Measurements from ENCODE around the gene CLDN2.

CLDN2 gene

DNA sequence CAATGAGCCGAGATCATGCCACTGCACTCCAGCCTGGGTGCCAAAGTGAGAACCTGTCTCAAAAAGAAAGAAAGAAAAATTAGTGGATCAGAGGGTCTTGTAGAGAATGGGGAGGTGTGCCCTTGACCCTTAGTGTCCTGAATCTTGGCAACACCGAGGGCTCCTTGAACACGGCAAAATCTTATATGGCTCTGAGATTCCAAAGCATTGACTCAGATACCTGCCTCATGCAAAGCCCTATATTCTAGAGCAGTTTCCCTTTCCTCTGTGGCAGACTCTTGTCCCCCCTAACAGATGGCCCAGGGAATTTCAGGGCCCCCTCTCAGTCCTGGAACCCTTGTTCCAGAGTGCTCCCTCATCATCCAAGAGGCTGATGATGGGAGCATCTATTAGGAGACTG, 6.8 kb downstream of the CLDN2 start:
- no peak for DNase-seq

DNA sequence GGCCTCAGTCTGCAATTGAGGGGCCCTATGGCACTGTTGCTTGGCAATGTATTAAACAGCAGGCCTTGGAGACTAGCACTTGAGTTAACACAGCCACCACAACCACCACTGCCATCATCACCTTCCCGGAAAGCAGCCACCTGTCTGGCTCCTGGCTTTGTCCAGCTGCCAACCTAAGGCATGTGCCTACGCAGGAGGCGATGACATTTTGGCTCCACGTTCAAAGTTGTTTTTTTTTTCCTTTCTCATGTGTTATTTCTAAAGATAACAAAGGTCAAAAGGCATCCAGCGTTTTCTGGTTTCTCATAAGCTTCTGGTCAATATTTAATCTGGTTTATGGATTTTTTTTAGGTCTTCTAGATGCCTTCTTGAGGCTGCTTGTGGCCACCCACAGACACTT, 7.5 kb downstream of the CLDN2 start:
- no peak for DNase-seq

DNA sequence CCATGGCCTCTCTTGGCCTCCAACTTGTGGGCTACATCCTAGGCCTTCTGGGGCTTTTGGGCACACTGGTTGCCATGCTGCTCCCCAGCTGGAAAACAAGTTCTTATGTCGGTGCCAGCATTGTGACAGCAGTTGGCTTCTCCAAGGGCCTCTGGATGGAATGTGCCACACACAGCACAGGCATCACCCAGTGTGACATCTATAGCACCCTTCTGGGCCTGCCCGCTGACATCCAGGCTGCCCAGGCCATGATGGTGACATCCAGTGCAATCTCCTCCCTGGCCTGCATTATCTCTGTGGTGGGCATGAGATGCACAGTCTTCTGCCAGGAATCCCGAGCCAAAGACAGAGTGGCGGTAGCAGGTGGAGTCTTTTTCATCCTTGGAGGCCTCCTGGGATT, 8.0 kb downstream of the CLDN2 start:
- no peak for DNase-seq

DNA sequence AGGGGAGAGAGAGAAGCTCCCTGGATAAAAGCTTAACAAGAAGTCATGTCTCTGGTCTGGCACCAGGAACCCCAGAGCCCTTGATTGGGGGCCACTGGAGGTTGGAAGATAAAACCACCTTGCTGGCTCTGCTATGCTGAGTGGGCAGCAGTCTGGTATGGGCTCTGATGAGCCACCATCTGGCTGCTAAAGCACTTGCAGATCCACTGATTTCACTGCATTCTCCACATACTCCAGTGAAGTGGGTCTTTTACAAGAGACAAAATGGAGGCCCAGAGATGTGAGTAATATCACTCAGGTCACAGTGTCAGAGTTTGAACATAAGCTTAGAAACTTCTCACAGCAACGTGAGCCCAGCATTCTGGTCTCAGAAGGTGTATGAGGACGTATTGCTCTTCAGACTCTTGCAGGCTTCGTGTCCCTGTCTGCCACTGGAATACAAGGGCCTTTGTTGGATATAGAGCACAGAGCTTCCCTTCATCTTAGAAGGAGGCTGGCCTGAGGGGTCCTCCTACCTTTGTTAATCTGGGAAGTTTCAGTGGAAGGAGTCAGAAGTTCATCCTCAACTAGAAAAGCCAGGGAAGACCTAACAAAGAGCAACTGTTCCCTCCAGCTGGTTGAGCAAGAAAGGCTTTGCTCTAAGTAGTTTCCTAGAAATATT, 11.8 kb downstream of the CLDN2 start:
- no peak for DNase-seq

DNA sequence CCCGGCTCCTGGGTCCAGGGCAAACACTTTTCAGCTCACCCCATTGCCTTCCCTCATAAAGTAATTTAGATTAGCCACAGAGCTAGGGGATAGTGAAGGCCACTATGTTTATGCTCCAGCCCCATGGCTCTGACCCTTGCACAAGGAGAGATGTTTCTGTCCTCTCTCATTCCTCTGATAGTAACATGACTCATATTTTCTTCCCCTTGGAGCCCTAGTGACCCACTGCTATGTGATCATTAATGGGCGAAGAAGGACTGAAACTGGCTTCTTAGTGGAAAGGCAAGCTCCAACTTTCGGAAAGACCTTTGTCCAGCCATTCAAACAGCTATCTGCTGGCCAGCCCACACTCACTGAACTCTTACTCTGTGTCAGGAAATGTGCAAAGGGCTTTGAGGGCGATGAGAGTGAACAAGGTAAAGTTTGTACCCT, 12.3 kb downstream of the CLDN2 start:
- no peak for DNase-seq

DNA sequence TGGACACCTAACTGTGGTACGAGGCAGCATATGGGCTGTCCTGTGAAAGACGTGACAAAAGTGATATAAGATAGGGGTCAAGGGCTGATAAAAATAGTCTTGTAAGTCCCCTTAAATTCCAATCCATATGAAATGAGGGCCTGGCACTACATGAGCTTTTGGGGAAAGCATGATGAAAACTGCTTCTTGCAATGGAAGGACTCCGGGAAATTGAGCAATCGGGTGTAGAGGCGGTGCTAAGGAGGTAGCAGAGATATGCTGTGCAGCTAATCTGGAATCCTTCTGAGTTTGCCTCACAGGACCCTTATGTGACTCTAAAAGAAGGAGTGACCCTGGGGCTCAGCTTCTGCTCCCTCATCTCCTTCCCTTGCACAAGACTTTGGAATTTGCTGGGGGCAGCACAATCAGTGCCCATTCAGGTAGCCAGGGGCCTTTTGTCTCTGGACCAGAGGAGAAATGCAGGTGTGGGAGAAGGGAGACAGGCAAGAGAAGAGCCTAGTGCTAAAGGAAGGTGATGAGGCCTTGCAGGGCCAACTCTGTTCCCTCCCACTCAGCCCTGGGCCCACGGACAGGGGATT, 12.8 kb downstream of the CLDN2 start:
- no peak for DNase-seq

DNA sequence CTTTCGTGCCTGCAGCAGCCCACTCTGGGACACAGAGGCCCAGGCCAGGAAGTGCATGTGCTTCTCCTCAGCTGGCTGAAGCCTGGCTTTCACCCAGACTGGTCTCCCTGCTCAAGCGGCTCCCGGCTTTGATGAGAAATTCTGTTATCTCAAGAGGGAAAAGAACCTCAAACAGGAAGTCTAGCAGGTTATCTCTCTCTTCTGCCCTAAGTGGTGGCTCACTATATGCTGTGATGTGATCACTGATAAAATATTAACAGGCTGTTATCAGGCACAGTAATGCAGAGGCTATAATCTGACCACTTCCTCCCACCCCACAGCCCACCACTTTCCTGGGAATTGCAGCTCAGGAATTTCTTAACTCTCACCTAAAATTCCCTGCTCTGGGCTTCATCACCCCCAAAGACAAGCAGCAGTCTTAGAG, 13.3 kb downstream of the CLDN2 start:
- DNase-seq: no peak

DNA sequence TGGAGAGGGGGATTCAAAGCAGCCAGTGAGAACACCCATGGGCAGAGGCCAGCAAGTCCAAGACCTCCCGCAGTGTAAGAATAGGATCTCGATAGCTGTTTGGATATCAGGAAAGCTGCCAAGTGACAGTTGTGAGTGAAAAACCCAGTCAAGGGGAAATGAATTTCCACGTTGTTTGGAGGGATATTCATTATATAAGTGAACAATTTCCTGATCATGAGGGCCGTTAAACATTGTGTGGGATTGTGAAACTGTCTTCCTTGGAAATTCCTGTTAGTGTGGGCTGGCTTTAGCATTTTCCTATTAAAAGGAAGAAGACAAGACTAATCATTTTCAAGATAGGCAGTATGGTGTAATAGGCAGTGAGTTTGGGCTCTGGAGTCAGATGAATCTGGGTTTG, 15.0 kb downstream of the CLDN2 start:
- DNase-seq: no peak

DNA sequence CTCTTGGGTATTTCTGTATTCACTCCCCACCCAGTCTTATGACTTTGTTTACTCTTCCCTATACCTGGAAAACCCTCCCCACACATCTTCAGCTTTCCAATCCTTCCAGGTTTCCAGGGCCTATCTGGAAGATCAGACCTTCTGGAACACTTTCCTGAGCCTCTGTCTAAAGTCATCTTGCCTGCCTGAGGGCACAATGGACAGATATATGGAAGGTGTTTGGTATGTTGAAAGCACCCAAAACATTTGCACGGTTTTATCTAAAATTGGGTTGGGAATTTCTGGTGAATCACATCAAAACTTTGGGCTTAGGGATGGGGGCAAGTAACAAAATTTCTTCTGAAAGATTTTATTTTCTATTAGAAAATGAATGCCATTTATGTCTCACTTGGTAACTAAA, 16.0 kb downstream of the CLDN2 start:
- no peak for DNase-seq

DNA sequence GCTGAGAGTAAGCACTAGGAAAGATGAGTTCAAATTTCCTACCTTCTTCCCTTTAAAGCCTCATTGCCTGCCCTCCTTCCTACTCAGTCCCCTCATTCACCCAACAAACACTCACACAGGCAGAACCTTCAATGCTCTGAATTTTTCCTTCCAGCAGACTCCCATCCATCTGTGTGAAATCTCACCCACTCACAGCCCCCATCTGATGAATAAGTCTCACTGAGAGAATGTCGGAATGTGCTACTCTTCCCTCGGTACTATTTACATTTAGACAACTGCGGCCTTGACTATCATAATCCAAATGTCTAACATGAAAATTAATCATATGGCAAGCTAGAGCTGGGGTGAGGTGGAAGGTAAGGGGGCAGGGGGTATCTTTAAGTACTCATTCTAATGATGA, 19.4 kb downstream of the CLDN2 start:
- DNase-seq: no peak

DNA sequence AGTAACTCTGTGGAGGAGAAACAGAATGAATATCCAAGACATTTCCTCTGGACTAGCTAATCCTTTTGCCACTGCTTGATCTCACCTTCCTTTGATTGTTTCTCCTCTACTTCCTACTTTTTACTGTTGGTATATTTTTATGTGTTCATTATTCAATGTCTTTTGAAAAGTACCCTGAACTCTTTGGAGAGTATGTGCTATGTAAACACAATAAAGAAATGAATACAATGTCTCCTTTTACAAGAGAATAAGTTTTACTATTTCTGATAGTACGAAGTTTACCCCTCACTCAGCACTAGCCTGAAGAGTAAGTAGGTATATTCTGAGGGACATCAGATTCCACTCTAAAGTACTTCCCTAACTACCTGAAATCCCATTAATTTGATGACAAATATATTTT, 19.9 kb downstream of the CLDN2 start:
- DNase-seq: no peak

DNA sequence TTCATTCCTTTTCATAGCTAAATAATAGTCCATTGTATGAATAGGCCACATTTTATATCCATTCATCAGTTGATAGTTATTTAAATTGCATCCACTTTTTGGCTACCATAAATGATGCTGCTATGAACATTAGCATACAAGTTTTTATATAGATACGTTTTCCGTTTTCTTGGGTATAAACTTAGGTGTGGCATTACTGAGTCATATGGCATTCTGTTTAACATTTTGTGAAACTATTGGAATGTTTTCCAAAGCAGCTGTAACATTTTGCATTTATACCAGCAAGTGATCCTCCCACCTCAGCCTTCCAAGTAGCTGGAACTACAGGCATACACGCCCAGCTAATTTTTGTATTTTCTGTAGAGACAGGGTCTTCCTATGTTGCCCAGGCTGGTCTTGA, 26.3 kb downstream of the CLDN2 start:
- no peak for DNase-seq

DNA sequence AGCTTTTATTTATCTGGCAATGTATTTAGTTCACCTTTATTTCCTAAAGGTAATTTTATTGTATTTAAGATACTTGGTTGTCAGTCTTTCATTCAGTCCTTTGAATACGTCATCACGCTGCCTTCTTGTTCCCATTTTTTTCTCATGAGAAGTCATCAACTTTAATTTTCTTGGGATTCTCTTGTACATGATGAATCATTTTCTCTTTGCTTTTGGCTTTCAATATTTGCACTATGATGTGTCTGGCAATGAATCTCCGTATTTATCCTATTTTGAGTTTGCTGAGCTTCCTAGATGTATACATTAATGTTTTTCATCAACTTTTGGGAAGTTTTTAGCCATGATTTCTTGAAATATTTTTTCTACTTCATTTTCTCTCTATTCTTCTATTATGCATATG, 28.4 kb downstream of the CLDN2 start:
- no peak for DNase-seq

DNA sequence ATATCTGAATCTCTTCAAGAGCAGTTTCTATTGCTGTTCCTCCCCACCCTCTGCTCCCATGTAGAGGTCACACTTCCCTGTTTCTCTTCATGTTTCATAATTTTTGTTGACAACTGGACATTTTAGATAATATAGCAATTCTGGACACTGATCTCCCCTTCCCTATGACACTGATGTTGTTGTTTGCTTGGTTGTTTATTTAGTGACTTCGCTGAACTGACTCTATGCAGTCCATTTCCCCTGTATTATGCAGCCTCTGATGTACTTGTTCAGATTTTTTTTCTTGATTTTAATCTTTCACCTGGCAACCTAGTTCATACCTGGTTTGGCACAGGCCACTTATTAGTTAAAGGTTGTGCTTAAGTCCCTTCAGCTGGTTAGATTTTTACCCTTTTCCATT, 29.2 kb downstream of the CLDN2 start:
- no peak for DNase-seq

DNA sequence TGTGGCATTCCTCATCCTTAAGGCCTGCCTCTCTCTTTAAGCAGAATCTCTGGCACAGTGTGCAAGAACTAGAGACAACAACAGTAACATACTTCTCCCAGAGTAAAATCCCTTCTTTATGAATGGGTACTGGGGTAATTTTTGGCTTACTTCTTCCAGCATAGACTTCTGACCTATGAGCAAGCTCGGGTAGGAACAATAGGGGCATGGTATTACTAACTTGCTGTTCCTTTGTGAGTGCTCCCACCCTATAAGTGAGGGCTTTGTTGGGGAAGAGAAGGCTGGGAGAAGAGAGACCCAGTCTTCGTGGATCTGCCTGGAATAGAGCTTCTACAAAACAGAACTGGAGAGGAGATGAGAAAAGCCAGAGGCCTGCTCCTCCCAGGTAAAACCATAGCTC, 30.2 kb downstream of the CLDN2 start:
- DNase-seq: no peak

DNA sequence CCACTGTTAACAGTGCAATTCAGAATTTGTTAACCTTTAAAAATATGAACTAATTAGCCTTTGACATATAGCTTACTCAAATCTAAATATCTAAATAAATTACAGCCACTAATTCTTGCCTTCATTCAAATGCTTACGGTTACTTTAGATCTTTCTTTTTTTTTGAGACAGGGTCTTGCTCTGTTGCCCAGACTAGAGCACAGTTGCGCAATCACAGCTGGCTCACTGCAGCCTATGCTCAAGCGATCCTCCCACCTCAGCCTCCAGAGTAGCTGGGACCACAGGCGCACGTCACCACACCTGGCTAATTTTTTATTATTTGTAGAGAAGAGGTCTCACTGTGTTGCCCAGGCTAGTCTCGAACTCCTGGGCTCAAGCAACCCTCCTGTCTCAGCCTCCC, 31.0 kb downstream of the CLDN2 start:
- no peak for DNase-seq

DNA sequence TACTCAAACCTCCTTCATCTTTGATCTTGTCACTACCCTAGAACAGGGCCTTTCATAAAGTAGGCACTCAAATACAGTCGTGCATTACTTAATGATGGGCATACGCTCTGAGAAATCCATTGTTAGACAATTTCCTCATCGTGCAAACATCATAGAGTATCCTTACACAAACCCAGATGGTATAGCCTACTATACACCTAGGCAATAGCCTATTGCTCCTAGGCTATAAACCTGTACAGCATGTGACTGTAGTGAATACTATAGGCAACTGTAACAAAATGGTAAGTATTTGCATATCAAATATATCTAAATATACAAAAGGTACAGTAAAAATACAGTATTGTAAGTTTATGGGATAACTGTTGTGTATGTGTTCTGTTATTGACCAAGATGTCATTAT, 31.9 kb downstream of the CLDN2 start:
- DNase-seq: no peak

DNA sequence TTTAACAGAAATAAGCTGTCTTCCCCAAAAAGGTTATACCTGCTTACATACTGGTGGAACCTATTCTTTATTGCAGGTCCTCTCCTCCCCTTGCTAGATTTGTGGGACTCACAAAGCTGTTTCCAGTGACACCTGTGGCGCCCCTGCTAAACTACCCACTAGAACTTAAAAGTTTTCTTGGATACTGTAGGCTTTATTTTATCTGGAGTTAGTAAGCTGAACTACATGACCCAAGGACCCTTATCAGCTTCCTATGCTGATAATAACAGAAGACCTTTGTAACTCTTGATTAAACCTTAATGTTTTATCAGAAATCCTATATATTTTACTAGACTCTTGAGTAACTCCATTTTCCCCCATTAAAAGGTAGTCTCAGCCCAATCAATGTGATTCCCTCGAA, 32.3 kb downstream of the CLDN2 start:
- DNase-seq: no peak

DNA sequence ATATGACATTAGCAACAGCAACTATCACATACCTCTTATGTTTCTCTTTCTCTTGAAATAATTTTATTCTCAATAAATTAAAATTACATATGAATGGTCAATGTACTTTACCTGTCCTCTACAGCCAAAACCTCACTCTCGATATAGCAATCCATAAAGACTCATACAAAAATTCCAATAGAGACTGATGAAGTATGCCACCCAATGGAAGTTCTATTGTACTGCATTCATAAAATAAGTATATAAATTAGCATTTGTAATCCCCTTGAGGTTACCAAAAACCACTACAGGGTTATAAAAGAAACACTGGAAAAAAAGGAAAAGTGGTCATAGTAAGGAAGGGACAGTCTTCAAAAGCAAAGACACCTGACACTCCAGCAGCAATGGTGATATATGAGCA, 32.8 kb downstream of the CLDN2 start:
- DNase-seq: no peak

DNA sequence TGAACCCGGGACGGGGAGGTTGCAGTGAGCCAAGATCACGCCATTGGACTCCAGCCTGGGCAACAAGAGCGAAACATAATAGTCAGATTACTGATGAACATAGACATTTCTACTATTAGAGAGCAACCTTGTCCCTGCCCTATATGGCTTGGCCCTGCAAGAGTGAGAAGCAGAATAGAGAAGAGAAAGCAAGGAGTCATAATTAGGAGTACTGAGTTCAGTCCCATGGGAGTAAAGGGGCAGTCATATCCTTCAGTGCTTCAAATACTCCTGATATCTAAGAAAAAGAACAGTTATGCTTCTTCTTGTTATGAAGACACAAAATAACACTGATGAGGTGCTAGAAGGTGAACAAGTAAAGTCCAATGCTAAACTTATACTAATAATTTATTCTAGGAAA, 33.8 kb downstream of the CLDN2 start:
- no peak for DNase-seq

DNA sequence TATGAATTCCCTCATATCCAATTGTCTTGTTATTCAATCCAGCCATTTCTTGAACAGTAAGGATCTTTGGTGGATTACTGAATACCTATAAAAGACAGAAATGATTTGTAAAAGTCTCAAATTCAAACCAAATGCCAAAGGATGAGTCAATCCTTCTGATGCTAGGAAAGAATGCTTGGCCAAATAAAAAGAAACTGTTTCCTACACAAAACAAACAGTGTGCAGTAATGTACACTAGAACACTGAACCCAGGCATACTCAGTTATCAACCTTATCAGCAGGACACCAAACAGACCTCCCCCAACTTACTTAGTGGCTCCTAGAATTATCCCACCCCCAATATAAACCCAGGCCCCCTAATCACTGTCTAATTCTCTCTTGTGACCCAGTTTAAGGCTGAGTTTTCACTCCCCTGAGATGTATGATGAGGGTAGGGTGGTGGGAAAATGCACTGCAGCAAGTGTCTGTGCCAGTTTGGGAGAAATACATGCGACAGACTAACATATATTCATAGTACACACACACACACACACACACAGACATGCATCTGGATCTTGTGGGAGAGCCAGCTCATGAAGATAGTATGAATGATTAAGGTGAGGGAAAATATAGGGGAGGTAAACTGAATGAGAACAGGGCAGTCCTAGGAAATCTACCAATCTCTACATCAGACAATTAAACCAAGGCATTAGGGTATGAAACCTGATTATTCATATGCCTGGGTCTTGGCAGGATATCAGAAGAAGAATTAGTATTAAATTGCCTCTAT, 35.0 kb downstream of the CLDN2 start:
- no peak for DNase-seq

DNA sequence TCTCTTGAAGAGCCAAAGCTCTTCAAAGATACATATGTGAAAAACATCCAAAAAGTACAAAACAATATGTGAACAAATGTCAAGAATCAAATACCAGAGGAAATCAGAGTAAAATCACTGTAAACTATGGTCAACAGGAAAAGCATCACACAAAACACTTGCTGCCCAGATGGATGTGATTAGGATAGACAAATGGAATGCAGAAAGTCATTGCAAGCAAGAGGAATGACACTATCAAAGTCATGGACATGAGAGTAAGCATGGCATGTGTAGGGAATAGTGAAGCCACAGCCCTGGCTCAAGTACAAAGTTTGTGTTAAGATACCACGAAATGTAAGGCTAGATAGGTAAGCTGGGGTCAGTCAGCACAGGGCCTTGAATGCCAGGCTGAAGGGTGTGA, 37.7 kb downstream of the CLDN2 start:
- no peak for DNase-seq

DNA sequence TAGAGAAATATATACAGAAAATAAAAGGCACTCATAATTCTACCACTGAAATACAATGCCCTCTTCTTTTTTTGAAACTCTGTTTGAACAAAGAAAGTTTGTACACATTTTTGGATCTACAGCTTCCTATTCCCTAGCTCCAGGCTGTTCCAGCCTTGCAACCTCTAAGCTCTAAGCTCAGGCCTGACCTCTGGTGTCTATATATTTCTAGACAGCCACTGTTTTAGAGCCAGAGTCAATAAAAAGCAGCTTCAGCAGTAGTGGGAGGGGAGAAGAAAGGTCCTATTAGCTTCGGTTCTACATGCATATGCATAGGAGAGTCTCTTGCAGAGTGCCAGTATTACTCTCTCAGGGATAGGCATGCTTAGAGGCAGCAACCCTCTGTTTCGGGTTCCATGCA, 39.7 kb downstream of the CLDN2 start:
- no peak for DNase-seq

DNA sequence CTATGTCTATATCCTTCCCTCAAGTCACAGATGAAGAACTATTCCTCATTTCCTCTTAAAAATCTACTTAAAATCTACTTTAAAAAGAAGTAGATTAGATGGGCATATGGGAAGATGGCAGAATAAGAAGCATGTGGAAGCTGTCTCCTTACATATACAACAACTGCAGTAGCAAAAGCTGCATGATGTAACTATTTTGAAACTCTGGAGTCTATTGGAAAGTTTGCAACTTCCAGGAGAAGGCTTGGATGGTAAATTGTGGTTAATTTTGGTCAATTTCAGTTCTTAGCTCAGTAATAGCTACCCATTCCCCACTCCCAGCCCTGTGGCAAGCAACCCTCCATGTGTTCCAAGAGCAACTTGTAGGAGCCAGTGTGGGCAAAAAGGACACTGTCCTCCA, 42.9 kb downstream of the CLDN2 start:
- DNase-seq: no peak

DNA sequence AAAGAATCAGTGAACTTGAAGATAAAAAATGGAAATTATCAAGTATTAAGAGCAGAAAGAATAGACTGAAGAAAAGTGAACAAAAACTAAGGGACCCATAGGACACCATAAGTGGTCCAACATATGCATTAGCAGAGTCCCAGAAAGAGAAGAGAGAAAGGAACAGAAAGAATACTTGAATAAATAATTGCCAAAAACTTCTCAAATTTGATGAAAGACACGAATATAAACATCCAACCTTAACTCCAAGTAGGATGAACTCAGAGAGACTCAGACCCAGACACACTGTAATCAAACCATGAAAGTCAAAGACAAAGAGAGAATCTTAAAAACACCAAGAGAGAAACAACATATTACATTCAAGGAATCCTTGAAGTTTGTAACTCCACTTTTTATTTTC, 44.1 kb downstream of the CLDN2 start:
- no peak for DNase-seq

All from CD4-positive, alpha-beta T cell treated with Interleukin-10 for 1 hour (primary cell).